Stimulated activated CD8-positive, alpha-beta memory T cell treated with anti-CD3 and anti-CD28 coated beads, Interleukin-12 subunit alpha, Interleukin-12 subunit beta, amount 100 ng/mL, for 4 hours (primary cell): ENCODE results near the gene PEX26.
"Not testable (repeated sequence)": the region's sequence is repeated elsewhere in the genome, so short reads cannot be mapped to it uniquely, and the experiment has no call there.

Experiments used
- DNase-seq: peaks from one replicate; pipeline ENCODE4 v3.0.0-alpha.2; 2020; ENCODE audit warnings: low read depth

PEX26 gene

GRCh38 chr22:18056807-18057474, 20.8 kb upstream of the PEX26 start:
- DNase-seq, result no peak

GRCh38 chr22:18057568-18058209, 20.1 kb upstream of the PEX26 start:
- no peak for DNase-seq

- no peak for DNase-seq
Measured at GRCh38 chr22:18058371-18059093, 19.3 kb upstream of the PEX26 start.

GRCh38 chr22:18059094-18059417, 18.7 kb upstream of the PEX26 start:
- no peak for DNase-seq

GRCh38 chr22:18059473-18059872, 18.3 kb upstream of the PEX26 start:
- no peak for DNase-seq

GRCh38 chr22:18059991-18060390, 17.8 kb upstream of the PEX26 start:
- no peak for DNase-seq

GRCh38 chr22:18060646-18061620, 16.9 kb upstream of the PEX26 start:
- no peak for DNase-seq

GRCh38 chr22:18062421-18062820, 15.4 kb upstream of the PEX26 start:
- no peak for DNase-seq

- no peak for DNase-seq
Measured at GRCh38 chr22:18063306-18063705, 14.5 kb upstream of the PEX26 start.

- DNase-seq, result not testable (repeated sequence)
Measured at GRCh38 chr22:18063715-18064114, 14.1 kb upstream of the PEX26 start.

- DNase-seq, result no peak
Measured at GRCh38 chr22:18064636-18065035, 13.2 kb upstream of the PEX26 start.

GRCh38 chr22:18065256-18065655, 12.5 kb upstream of the PEX26 start:
- no peak for DNase-seq

- DNase-seq, result no peak
Measured at GRCh38 chr22:18066181-18066859, 11.5 kb upstream of the PEX26 start.

- DNase-seq, result no peak
Measured at GRCh38 chr22:18067121-18067520, 10.7 kb upstream of the PEX26 start.

GRCh38 chr22:18067548-18068341, 10.0 kb upstream of the PEX26 start:
- no peak for DNase-seq

- DNase-seq, result no peak
Measured at GRCh38 chr22:18068381-18068988, 9.3 kb upstream of the PEX26 start.

GRCh38 chr22:18069041-18069440, 8.7 kb upstream of the PEX26 start:
- DNase-seq, result no peak

- no peak for DNase-seq
Measured at GRCh38 chr22:18070041-18070440, 7.7 kb upstream of the PEX26 start.

- DNase-seq, result no peak
Measured at GRCh38 chr22:18070556-18071306, 7.1 kb upstream of the PEX26 start.
